K562 (cell line): ENCODE measurements around the gene SIDT2. TPM values are rescaled to one million over a fixed set of nuclear protein-coding genes. Genes with fewer than 3 reads are reported as not detected.
A peak's percentile ranks its signal among the peaks of the same experiment; 100 is the strongest.

Experiments used
- ATAC-seq: fragments of 200-7000 bp; cut with Tn5 transposase; 3 replicates; pipeline ENCODE4 v1.9.1; 2020; ENCODE audit warnings: moderate library complexity
- BruUV-seq: library from RNA; stranded (reverse); fragments of 400-500 nt; replicated peaks from 2 replicates; lab custom pipeline; 2021; lab: Mats Ljungman, UMichigan
- CTCF ChIA-PET: fragments of 300-600 bp; formaldehyde crosslinking; extraction: SDS; loops from one replicate; lab custom pipeline; 2021; ENCODE audit warnings: low intra/inter-chr PET ratio; lab: Yijun Ruan, JAX
- POLR2A ChIA-PET: fragments of 300-600, 350-650 bp; sonication (Branson Sonifier 250); formaldehyde crosslinking; extraction: SDS; loops from one replicate; lab custom pipeline; 2021; ENCODE audit warnings: antibody characterized with exemption, inconsistent platforms; lab: Yijun Ruan, JAX
- DNase-seq, 4 experiments: peaks; one replicate each; pipeline versions ENCODE4 v3.0.0 to v3.0.0-alpha.2; 2011 to 2018; ENCODE audit warnings: low spot score in 3 of 4, mixed read lengths in 3 of 4; ENCODE audit errors: extremely low read depth in 1 of 4
- FAIRE-seq: peaks from 2 replicates; lab custom pipeline; 2011; peaks lifted over from hg19 to GRCh38; lab: Jason Lieb, UNC
- H2AFZ ChIP-seq: 2 replicates; pipeline ENCODE4 v1.6.0; 2011; ENCODE audit warnings: low read depth, low read length, control low read depth, inconsistent platforms
- H3K27ac ChIP-seq: fragments of 200-600 bp; 3 replicates; pipeline ENCODE4 v1.8.0; 2011; ENCODE audit warnings: low read depth, mild to moderate bottlenecking, control low read depth, inconsistent platforms, low read length, moderate library complexity, mixed read lengths; ENCODE audit errors: extremely low read depth
- H3K27me3 ChIP-seq, 2 experiments: fragments of 300-600 bp in 1 of 2; 2 replicates in 1 of 2; 3 replicates in 1 of 2; pipeline versions ENCODE4 v1.6.0 to v1.8.0; 2011; ENCODE audit warnings: inconsistent platforms in 2 of 2, low read length in 2 of 2, mild to moderate bottlenecking in 1 of 2, mixed read lengths in 1 of 2, moderate library complexity in 1 of 2; ENCODE audit not compliant: control insufficient read depth in 2 of 2, insufficient read depth in 2 of 2
- H3K36me3 ChIP-seq: fragments of 300-600 bp; 3 replicates; pipeline ENCODE4 v1.8.0; 2011; ENCODE audit warnings: mild to moderate bottlenecking, low read length, inconsistent platforms; ENCODE audit not compliant: control insufficient read depth, insufficient read depth
- H3K4me1 ChIP-seq, 2 experiments: fragments of 200-600 bp in 1 of 2; replicated peaks in 1 of 2; 2 replicates in 1 of 2; 3 replicates in 1 of 2; pipeline versions ENCODE4 v1.5.1 to v1.8.0; 2011; ENCODE audit warnings: inconsistent platforms in 2 of 2, low read length in 2 of 2, mild to moderate bottlenecking in 1 of 2, mixed read lengths in 1 of 2, moderate library complexity in 1 of 2; ENCODE audit not compliant: control insufficient read depth in 2 of 2, insufficient read depth in 2 of 2
- H3K4me2 ChIP-seq: 2 replicates; pipeline ENCODE4 v1.6.1; 2011; ENCODE audit warnings: low read length, control low read depth, inconsistent platforms, mixed read lengths; ENCODE audit not compliant: insufficient read depth
- H3K4me3 ChIP-seq: fragments of 200-600 bp; sonication (generic), shearing (Covaris generic); 2 replicates; pipeline ENCODE4 v1.5.1; 2016; ENCODE audit warnings: control low read depth, inconsistent platforms
- H3K79me2 ChIP-seq: fragments of 200-600 bp; 3 replicates; pipeline ENCODE4 v1.8.0; 2011; ENCODE audit warnings: low read length, inconsistent platforms; ENCODE audit not compliant: control insufficient read depth, insufficient read depth
- H3K9ac ChIP-seq, 2 experiments: 2 replicates each; pipeline versions ENCODE4 v1.6.0 to v1.6.1; 2011; ENCODE audit warnings: low read depth in 2 of 2, low read length in 2 of 2, control low read depth in 1 of 2, inconsistent platforms in 1 of 2, mild to moderate bottlenecking in 1 of 2, mixed read lengths in 1 of 2; ENCODE audit not compliant: insufficient read depth in 1 of 2
- H3K9me1 ChIP-seq: one replicate; pipeline ENCODE4 v1.6.0; 2011; ENCODE audit warnings: inconsistent platforms, mild to moderate bottlenecking, low read length, moderate library complexity; ENCODE audit not compliant: control insufficient read depth, insufficient read depth
- H3K9me3 ChIP-seq: replicated peaks from 2 replicates; pipeline ENCODE4 v1.5.1; 2011; ENCODE audit warnings: low read depth, low read length, inconsistent platforms; ENCODE audit not compliant: control insufficient read depth, insufficient read depth
- H4K20me1 ChIP-seq: replicated peaks from 2 replicates; pipeline ENCODE4 v1.6.1; 2011; ENCODE audit warnings: low read length, inconsistent platforms, mixed read lengths; ENCODE audit not compliant: control insufficient read depth, insufficient read depth
- EP400 ChIP-seq: fragments of 450-650 bp; IDR thresholded peaks from 2 replicates; pipeline ENCODE4 v1.6.1; 2017; ENCODE audit warnings: antibody characterized with exemption, mild to moderate bottlenecking, moderate library complexity
- RAD21 ChIP-seq, 2 experiments: fragments of 250-450 bp in 1 of 2; fragments of 450-650 bp in 1 of 2; sonication (Bioruptor Pico) in 1 of 2; formaldehyde crosslinking in 1 of 2; IDR thresholded peaks in 1 of 2; conservative IDR thresholded peaks in 1 of 2; 2 replicates each; pipeline versions ENCODE4 v1.4.0 to v1.8.0; 2020 to 2022; ENCODE audit warnings: mild to moderate bottlenecking in 2 of 2, moderate library complexity in 1 of 2
- WGBS: fragments of 100-300 bp; shearing (Covaris generic); methylation state at CpG from one replicate; pipeline ENCODE4 v1.1.6; 2016; ENCODE audit warnings: low coverage, mixed read lengths; ENCODE audit not compliant: insufficient coverage; ENCODE audit errors: missing lambda C conversion rate; 5-methylcytosine and 5-hydroxymethylcytosine counted together
- in situ Hi-C: fragments of 300-500 bp; cut with MboI; formaldehyde crosslinking; loops from 4 replicates; pipeline ENCODE4 v1.15.0; 2018; ENCODE audit warnings: inconsistent platforms, mixed read lengths
- intact Hi-C: fragments of 100-400 bp; cut with micrococcal nuclease; formaldehyde crosslinking; loops from 2 replicates; pipeline ENCODE4 v1.14.2; 2022
- polyA plus RNA-seq, 8 experiments: library from polyadenylated mRNA; depleted of rRNA in 4 of 8; stranded (reverse) in 5 of 8; unstranded in 3 of 8; fragments of >200 nt; fragmentation: Nextera tagmentation in 2 of 8; fragmentation: Illumina TruSeq in 1 of 8; extraction: Ambion mirVana in 2 of 8; extraction: Trizol in 1 of 8; gene quantifications; 2 replicates each; pipeline versions ENCODE4 v1.2.1 to v1.2.3, GENCODE V29; 2011 to 2014; ENCODE audit warnings: inconsistent platforms in 1 of 8, missing spikeins in 1 of 8
- total RNA-seq, 7 experiments: library from RNA; depleted of rRNA in 6 of 7; stranded (reverse); fragments of >200 nt in 6 of 7; fragmentation: Illumina TruSeq in 2 of 7; extraction: Trizol in 2 of 7; gene quantifications; 2 replicates each; pipeline versions ENCODE4 v1.2.1 to v1.2.3, GENCODE V29; 2011 to 2021; ENCODE audit warnings: low replicate concordance in 1 of 7
- TF ChIP-seq, protein P1 (sequence below): sonication (generic); formaldehyde crosslinking; IDR thresholded peaks from 2 replicates; pipeline ENCODE4 v1.8.1; 2023; ENCODE audit warnings: mild to moderate bottlenecking, missing genetic modification reagents
- TF ChIP-seq, protein P2 (sequence below), 3 experiments: IDR thresholded peaks in 2 of 3; conservative IDR thresholded peaks in 1 of 3; 2 replicates each; pipeline ENCODE4 v1.5.1; 2011 to 2012; ENCODE audit warnings: low read length in 3 of 3, mild to moderate bottlenecking in 3 of 3, control low read depth in 2 of 3, improper control_type of control experiment in 1 of 3, inconsistent platforms in 1 of 3, low read depth in 1 of 3, mixed read lengths in 1 of 3, moderate library complexity in 1 of 3; ENCODE audit not compliant: insufficient read depth in 2 of 3

The SIDT2 gene
- total and polyA plus RNA-seq, 9 of the 15 experiments (the other 6 are each of a cell fraction or from before 2014, with no cell fraction given): 2.4 to 20.2 (median 6.5) TPM

DNA sequence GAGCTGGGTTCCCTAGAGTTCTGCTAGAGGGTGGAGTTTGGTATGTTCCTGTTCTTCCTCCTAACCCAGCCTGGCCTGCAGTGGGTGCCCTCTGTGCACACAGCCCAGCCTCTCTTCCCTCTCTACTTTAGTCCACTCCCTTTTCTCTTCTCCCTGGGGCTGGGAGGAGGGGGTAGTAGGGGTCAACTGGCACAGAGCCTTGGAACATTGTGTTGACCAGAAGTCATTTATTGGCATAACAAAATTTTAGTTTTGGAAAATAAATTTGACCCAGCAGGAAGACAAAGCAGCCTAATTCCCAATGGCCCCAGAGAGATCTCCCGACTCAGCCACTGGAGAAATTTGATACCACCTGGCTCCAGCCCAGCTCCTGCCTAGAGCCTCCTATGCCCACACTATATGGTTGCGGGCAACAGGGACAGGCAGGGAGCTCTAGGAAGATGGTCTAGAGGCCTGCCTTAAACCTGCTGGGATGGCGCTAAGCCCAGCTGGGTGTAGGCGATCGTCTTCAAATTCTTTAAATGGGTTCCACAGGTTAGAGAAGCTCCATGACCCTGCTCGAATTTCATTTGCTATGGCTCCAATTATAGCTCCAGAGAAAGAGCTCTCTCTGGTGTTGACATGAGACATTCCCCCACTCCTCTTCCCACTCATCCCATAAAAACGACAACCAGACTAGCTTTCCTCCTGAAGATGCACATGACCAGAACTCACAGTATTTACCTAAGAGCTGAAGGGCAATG, 43.4 kb downstream of the SIDT2 start:
- Histone ChIP-seq H3K4me3 (no peak overlapping the region), H3K27me3 (no peaks in the 10 kb centered on the region), H3K79me2 (no peaks in the 10 kb centered on the region), H3K27ac (no peak overlapping the region; the same call in 2 of the 3 replicates), H3K36me3 (peaks cover 70% of the 10 kb centered on the region), H3K4me2 (no peak overlapping the region), H3K9me3 (no peaks in the 10 kb centered on the region), H4K20me1 (peaks cover 10% of the 10 kb centered on the region), H3K9me1 (peaks cover 8% of the 10 kb centered on the region), H2AFZ (no peak overlapping the region), H3K4me1 (peaks cover 56 to 58% of the 10 kb centered on the region in 2 experiments; a peak in 4 of 5 replicates), H3K9ac (no peak overlapping the region; a peak in 1 of 4 replicates)
- ATAC-seq (no peak), FAIRE-seq (no peak), DNase-seq (no peak)
- in situ Hi-C loops (loop anchor here (10.0 kb wide), 1 partner anchor 337 kb away; no protein-coding TSS in a partner anchor), intact Hi-C loops (no loop called here)
- TF ChIP-seq, protein P1, sequence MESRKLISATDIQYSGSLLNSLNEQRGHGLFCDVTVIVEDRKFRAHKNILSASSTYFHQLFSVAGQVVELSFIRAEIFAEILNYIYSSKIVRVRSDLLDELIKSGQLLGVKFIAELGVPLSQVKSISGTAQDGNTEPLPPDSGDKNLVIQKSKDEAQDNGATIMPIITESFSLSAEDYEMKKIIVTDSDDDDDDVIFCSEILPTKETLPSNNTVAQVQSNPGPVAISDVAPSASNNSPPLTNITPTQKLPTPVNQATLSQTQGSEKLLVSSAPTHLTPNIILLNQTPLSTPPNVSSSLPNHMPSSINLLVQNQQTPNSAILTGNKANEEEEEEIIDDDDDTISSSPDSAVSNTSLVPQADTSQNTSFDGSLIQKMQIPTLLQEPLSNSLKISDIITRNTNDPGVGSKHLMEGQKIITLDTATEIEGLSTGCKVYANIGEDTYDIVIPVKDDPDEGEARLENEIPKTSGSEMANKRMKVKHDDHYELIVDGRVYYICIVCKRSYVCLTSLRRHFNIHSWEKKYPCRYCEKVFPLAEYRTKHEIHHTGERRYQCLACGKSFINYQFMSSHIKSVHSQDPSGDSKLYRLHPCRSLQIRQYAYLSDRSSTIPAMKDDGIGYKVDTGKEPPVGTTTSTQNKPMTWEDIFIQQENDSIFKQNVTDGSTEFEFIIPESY: peak; percentile 66; the same call in 1 of the 2 replicates
- TF ChIP-seq EP400 (no peak), RAD21 (CRISPR knock-in tag; conservative IDR thresholded peaks at IDR 0.05 in 1 of 2, IDR thresholded peaks at IDR 0.05 in 1 of 2) (peak in 1 of 2 experiments; percentile 9; a peak in 1 of 4 replicates)
- TF ChIP-seq, protein P2, sequence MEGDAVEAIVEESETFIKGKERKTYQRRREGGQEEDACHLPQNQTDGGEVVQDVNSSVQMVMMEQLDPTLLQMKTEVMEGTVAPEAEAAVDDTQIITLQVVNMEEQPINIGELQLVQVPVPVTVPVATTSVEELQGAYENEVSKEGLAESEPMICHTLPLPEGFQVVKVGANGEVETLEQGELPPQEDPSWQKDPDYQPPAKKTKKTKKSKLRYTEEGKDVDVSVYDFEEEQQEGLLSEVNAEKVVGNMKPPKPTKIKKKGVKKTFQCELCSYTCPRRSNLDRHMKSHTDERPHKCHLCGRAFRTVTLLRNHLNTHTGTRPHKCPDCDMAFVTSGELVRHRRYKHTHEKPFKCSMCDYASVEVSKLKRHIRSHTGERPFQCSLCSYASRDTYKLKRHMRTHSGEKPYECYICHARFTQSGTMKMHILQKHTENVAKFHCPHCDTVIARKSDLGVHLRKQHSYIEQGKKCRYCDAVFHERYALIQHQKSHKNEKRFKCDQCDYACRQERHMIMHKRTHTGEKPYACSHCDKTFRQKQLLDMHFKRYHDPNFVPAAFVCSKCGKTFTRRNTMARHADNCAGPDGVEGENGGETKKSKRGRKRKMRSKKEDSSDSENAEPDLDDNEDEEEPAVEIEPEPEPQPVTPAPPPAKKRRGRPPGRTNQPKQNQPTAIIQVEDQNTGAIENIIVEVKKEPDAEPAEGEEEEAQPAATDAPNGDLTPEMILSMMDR (IDR thresholded peaks at IDR 0.05 in 2 of 3, conservative IDR thresholded peaks at IDR 0.05 in 1 of 3; ENCODE audit: insufficient read depth in 2 of 3, low read depth in 1 of 3, low read length in 3 of 3): peak in 1 of 3 experiments; percentile 16; a peak in 1 of 6 replicates
- BruUV-seq: no TSS peak
- ChIA-PET CTCF (no interaction called here), POLR2A (interaction anchor here (1.2 to 3.3 kb wide), 3 partner anchors 9 to 287 kb away, joined by 5 to 20 read pairs (median 7); partner anchors contain the start of gene PCSK7)
- WGBS: 78% methylated on average over 7 of the region's 7 CpGs
